HepG2 (cell line): ENCODE measurements around the gene C19orf38. TPM values are rescaled to one million over a fixed set of nuclear protein-coding genes. Genes with fewer than 3 reads are reported as not detected.

Source experiments
- ATAC-seq: fragments of 200-7000 bp; cut with Tn5 transposase; 3 replicates; pipeline ENCODE4 v1.9.1; 2020; ENCODE audit warnings: mild to moderate bottlenecking, moderate library complexity
- BruUV-seq: library from RNA; stranded (reverse); fragments of 400-500 nt; replicated peaks from 2 replicates; lab custom pipeline; 2021; lab: Mats Ljungman, UMichigan
- CTCF ChIA-PET: fragments of 300-600 bp; formaldehyde crosslinking; extraction: SDS; loops from one replicate; lab custom pipeline; 2021; ENCODE audit warnings: low total read pairs, inconsistent platforms, low intra/inter-chr PET ratio; lab: Yijun Ruan, JAX
- POLR2A ChIA-PET: fragments of 350-600 bp; sonication (Branson Sonifier 250); formaldehyde crosslinking; loops from one replicate; lab custom pipeline; 2020; ENCODE audit warnings: antibody characterized with exemption, inconsistent platforms; lab: Yijun Ruan, JAX
- DNase-seq: peaks from one replicate; pipeline ENCODE4 v3.0.0-alpha.2; 2015; ENCODE audit warnings: low spot score
- FAIRE-seq: peaks from 3 replicates; lab custom pipeline; 2011; peaks lifted over from hg19 to GRCh38; lab: Jason Lieb, UNC
- H2AFZ ChIP-seq: one replicate; pipeline ENCODE4 v1.6.1; 2011; ENCODE audit warnings: low read length, inconsistent platforms
- H3K27ac ChIP-seq: fragments of 300-600 bp; 3 replicates; pipeline ENCODE4 v1.8.0; 2011; ENCODE audit warnings: mixed run types, mild to moderate bottlenecking, mixed read lengths, low read length, inconsistent platforms; ENCODE audit not compliant: insufficient read depth; ENCODE audit errors: extremely low read length
- H3K27me3 ChIP-seq, 2 experiments: fragments of 200-600 bp in 1 of 2; 2 replicates in 1 of 2; 3 replicates in 1 of 2; pipeline versions ENCODE4 v1.6.0 to v1.8.0; 2011; ENCODE audit warnings: low read length in 2 of 2, mild to moderate bottlenecking in 2 of 2, moderate library complexity in 2 of 2, inconsistent platforms in 1 of 2; ENCODE audit not compliant: insufficient read depth in 2 of 2, control insufficient read depth in 1 of 2
- H3K36me3 ChIP-seq, 2 experiments: fragments of 200-600 bp in 1 of 2; replicated peaks in 1 of 2; 2 replicates in 1 of 2; 3 replicates in 1 of 2; pipeline versions ENCODE4 v1.5.1 to v1.8.0; 2011; ENCODE audit warnings: low read length in 2 of 2, inconsistent platforms in 1 of 2; ENCODE audit not compliant: insufficient read depth in 2 of 2, control insufficient read depth in 1 of 2
- H3K4me1 ChIP-seq: 2 replicates; pipeline ENCODE4 v1.5.1; 2012; ENCODE audit warnings: low read length, inconsistent platforms; ENCODE audit not compliant: insufficient read depth
- H3K4me2 ChIP-seq: 2 replicates; pipeline ENCODE4 v1.6.0; 2011; ENCODE audit warnings: low read depth, low read length, inconsistent platforms
- H3K4me3 ChIP-seq, 3 experiments: fragments of 200-600 bp in 1 of 3; sonication (generic), shearing (Covaris generic) in 1 of 3; replicated peaks in 1 of 3; 2 replicates each; pipeline ENCODE4 v1.5.1; 2011 to 2016; ENCODE audit warnings: low read length in 3 of 3, inconsistent platforms in 2 of 3, low read depth in 2 of 3, mild to moderate bottlenecking in 2 of 3, control low read depth in 1 of 3, mixed read lengths in 1 of 3; ENCODE audit not compliant: insufficient read depth in 1 of 3
- H3K79me2 ChIP-seq: one replicate; pipeline ENCODE4 v1.6.1; 2011; ENCODE audit warnings: low read length, inconsistent platforms; ENCODE audit not compliant: insufficient read depth
- H3K9ac ChIP-seq: 2 replicates; pipeline ENCODE4 v1.6.0; 2011; ENCODE audit warnings: mild to moderate bottlenecking, low read depth, low read length, inconsistent platforms; ENCODE audit not compliant: insufficient read depth
- H3K9me3 ChIP-seq: 2 replicates; pipeline ENCODE4 v1.5.1; 2012; ENCODE audit warnings: mild to moderate bottlenecking, low read length
- H4K20me1 ChIP-seq: 2 replicates; pipeline ENCODE4 v1.6.0; 2011; ENCODE audit warnings: inconsistent platforms, mild to moderate bottlenecking, low read length, moderate library complexity; ENCODE audit not compliant: insufficient read depth
- AGO2 ChIP-seq: fragments of 200-400 bp; formaldehyde crosslinking; optimal IDR thresholded peaks from 2 replicates; pipeline ENCODE3; 2017; ENCODE audit warnings: mild to moderate bottlenecking, low read depth, low read length, moderate library complexity
- DNMT1 ChIP-seq: sonication (generic); formaldehyde crosslinking; IDR thresholded peaks from 2 replicates; pipeline ENCODE4 v1.5.1; 2020; ENCODE audit warnings: mild to moderate bottlenecking, missing genetic modification reagents
- HCFC1 ChIP-seq: fragments of 150-350 bp; IDR thresholded peaks from 2 replicates; pipeline ENCODE4 v1.6.1; 2014; ENCODE audit warnings: low read depth, low read length
- KMT2A ChIP-seq: sonication (generic); formaldehyde crosslinking; IDR thresholded peaks from 2 replicates; pipeline ENCODE4 v1.4.0; 2020; ENCODE audit warnings: missing genetic modification reagents
- POLR2G ChIP-seq: fragments of 200-400 bp; formaldehyde crosslinking; IDR thresholded peaks from 2 replicates; pipeline ENCODE4 v1.6.1; 2018; ENCODE audit warnings: mild to moderate bottlenecking, low read depth, low read length, moderate library complexity
- RBFOX2 ChIP-seq: fragments of 200-400 bp; formaldehyde crosslinking; IDR thresholded peaks from 2 replicates; pipeline ENCODE4 v1.6.1; 2017; ENCODE audit warnings: low read depth, mild to moderate bottlenecking, low read length
- TARDBP ChIP-seq: sonication (generic); formaldehyde crosslinking; IDR thresholded peaks from 2 replicates; pipeline ENCODE4 v1.8.0; 2022; ENCODE audit warnings: mild to moderate bottlenecking, missing genetic modification reagents
- THAP7 ChIP-seq: sonication (generic); formaldehyde crosslinking; IDR thresholded peaks from 2 replicates; pipeline ENCODE4 v1.8.1; 2023; ENCODE audit warnings: mild to moderate bottlenecking, missing genetic modification reagents
- ZNF530 ChIP-seq: sonication (generic); formaldehyde crosslinking; IDR thresholded peaks from 2 replicates; pipeline ENCODE4 v1.5.0; 2020; ENCODE audit warnings: low read depth, mild to moderate bottlenecking, missing genetic modification reagents
- ZNF841 ChIP-seq: sonication (generic); formaldehyde crosslinking; IDR thresholded peaks from 2 replicates; pipeline ENCODE4 v1.8.1; 2023; ENCODE audit warnings: missing genetic modification reagents, borderline replicate concordance
- ZSCAN12 ChIP-seq: sonication (generic); formaldehyde crosslinking; IDR thresholded peaks from 2 replicates; pipeline ENCODE4 v1.9.0; 2021; ENCODE audit warnings: mild to moderate bottlenecking, missing genetic modification reagents
- WGBS: methylation state at CpG from one replicate; pipeline ENCODE4 v1.1.6; 2017; ENCODE audit warnings: low lambda C conversion rate; 5-methylcytosine and 5-hydroxymethylcytosine counted together
- in situ Hi-C: cut with HindIII; loops from 2 replicates; pipeline ENCODE4 v1.10.0; 2017; ENCODE audit warnings: low pct_unique_long_range_greater_than_20kb; ENCODE audit not compliant: extremely low pct_ligation_motif_present
- intact Hi-C: fragments of 100-400 bp; cut with micrococcal nuclease; formaldehyde crosslinking; loops from one replicate; pipeline ENCODE4 v1.10.0; 2022; ENCODE audit not compliant: unreplicated experiment
- polyA plus RNA-seq, 8 experiments: library from polyadenylated mRNA; depleted of rRNA in 3 of 8; stranded (reverse) in 7 of 8; unstranded in 1 of 8; fragments of >200 nt; fragmentation: Illumina TruSeq in 4 of 8; extraction: Trizol in 4 of 8; gene quantifications; 2 replicates each; pipeline versions ENCODE4 v1.2.1 to v1.2.3, GENCODE V29; 2011 to 2016; ENCODE audit warnings: low read depth in 4 of 8, missing spikeins in 1 of 8, mixed read lengths in 1 of 8; ENCODE audit not compliant: insufficient read depth in 1 of 8
- total RNA-seq, 5 experiments: library from RNA; depleted of rRNA; stranded (reverse); fragments of >200 nt; fragmentation: Illumina TruSeq; extraction: Trizol; gene quantifications; 2 replicates each; pipeline ENCODE4 v1.2.3, GENCODE V29; 2016; ENCODE audit warnings: low read depth in 1 of 5
- TF ChIP-seq, protein P1 (sequence below): sonication (generic); formaldehyde crosslinking; IDR thresholded peaks from 2 replicates; pipeline ENCODE4 v1.4.0; 2020; ENCODE audit warnings: missing genetic modification reagents
- TF ChIP-seq, protein P2 (sequence below): IDR thresholded peaks from 2 replicates; pipeline ENCODE4 v1.6.1; 2016; ENCODE audit warnings: low read depth, control low read depth

C19orf38 gene
- total and polyA plus RNA-seq, 2 of the 13 experiments (the other 11 are each of a cell fraction or from before 2014, with no cell fraction given): 0.11 TPM; not detected in 1

DNA sequence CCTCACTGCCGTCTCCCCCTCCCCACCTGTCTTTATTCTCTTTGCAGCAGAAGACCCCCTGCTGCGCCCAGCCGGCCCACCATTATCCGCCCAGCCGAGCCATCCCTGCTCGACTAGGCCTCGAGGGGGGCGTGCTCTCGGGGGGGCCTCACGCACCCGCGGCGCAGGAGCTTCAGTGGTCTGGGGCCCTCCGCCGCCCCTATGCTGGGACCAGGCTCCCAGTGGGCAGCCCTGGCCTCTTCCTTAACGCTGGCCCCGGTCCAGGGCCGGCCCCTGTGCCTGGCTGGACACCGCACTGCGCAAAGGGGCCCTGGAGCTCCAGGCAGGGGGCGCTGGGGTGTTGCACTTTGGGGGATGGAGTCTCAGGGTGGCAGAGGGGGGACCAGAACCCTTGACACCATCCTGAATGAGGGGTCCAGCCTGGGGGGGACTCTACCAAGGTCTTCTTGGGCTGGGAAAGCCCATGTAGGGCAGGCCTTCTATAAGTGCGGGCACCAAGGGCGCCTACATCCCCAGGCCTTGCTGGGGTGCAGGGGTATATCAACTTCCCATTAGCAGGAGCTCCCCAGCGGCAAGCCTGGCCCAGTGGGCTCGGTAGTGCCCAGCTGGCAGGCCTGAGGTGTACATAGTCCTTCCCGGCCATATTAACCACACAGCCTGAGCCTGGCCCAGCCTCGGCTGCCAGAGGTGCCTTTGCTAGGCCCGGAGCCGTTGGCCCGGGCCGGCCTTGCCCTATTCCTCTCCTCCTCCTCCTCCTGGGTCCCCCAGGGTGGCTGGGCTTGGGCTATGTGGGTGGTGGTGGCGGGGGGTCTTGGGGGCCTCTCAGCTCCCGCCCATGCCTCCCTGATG is 17.1 kb upstream of the C19orf38 start:
- CTCF ChIA-PET: no interaction called here
- Histone ChIP-seq H3K9ac (no peak overlapping the region), H3K27me3 (no peaks in the 10 kb centered on the region), H2AFZ (no peak overlapping the region), H4K20me1 (no peaks in the 10 kb centered on the region), H3K36me3 (peaks cover 14 to 23% of the 10 kb centered on the region in 2 experiments; a peak in 4 of 5 replicates), H3K79me2 (no peaks in the 10 kb centered on the region), H3K27ac (no peak overlapping the region), H3K4me1 (peaks cover 6% of the 10 kb centered on the region; the same call in 1 of the 2 replicates), H3K9me3 (no peaks in the 10 kb centered on the region), H3K4me3 (no peak overlapping the region), H3K4me2 (no peak overlapping the region)
- no TSS peak for BruUV-seq
- DNase-seq (no peak), ATAC-seq (no peak), FAIRE-seq (no peak)
- POLR2A ChIA-PET: no interaction called here
- TF ChIP-seq TARDBP (CRISPR knock-in tag): no peak
- TF ChIP-seq, protein P1, sequence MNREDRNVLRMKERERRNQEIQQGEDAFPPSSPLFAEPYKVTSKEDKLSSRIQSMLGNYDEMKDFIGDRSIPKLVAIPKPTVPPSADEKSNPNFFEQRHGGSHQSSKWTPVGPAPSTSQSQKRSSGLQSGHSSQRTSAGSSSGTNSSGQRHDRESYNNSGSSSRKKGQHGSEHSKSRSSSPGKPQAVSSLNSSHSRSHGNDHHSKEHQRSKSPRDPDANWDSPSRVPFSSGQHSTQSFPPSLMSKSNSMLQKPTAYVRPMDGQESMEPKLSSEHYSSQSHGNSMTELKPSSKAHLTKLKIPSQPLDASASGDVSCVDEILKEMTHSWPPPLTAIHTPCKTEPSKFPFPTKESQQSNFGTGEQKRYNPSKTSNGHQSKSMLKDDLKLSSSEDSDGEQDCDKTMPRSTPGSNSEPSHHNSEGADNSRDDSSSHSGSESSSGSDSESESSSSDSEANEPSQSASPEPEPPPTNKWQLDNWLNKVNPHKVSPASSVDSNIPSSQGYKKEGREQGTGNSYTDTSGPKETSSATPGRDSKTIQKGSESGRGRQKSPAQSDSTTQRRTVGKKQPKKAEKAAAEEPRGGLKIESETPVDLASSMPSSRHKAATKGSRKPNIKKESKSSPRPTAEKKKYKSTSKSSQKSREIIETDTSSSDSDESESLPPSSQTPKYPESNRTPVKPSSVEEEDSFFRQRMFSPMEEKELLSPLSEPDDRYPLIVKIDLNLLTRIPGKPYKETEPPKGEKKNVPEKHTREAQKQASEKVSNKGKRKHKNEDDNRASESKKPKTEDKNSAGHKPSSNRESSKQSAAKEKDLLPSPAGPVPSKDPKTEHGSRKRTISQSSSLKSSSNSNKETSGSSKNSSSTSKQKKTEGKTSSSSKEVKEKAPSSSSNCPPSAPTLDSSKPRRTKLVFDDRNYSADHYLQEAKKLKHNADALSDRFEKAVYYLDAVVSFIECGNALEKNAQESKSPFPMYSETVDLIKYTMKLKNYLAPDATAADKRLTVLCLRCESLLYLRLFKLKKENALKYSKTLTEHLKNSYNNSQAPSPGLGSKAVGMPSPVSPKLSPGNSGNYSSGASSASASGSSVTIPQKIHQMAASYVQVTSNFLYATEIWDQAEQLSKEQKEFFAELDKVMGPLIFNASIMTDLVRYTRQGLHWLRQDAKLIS (CRISPR knock-in tag): no peak
- no peak for TF ChIP-seq THAP7 (CRISPR knock-in tag)
- TF ChIP-seq ZNF530 (CRISPR knock-in tag): no peak
- TF ChIP-seq RBFOX2: peak; percentile 49; the same call in 1 of the 2 replicates
- no peak for TF ChIP-seq DNMT1 (CRISPR knock-in tag)
- no peak for TF ChIP-seq HCFC1
- no peak for TF ChIP-seq ZSCAN12 (CRISPR knock-in tag)
- TF ChIP-seq ZNF841 (CRISPR knock-in tag): no peak
- peak; percentile 9; the same call in 1 of the 2 replicates for TF ChIP-seq POLR2G
- no peak for TF ChIP-seq KMT2A
- TF ChIP-seq, protein P2, sequence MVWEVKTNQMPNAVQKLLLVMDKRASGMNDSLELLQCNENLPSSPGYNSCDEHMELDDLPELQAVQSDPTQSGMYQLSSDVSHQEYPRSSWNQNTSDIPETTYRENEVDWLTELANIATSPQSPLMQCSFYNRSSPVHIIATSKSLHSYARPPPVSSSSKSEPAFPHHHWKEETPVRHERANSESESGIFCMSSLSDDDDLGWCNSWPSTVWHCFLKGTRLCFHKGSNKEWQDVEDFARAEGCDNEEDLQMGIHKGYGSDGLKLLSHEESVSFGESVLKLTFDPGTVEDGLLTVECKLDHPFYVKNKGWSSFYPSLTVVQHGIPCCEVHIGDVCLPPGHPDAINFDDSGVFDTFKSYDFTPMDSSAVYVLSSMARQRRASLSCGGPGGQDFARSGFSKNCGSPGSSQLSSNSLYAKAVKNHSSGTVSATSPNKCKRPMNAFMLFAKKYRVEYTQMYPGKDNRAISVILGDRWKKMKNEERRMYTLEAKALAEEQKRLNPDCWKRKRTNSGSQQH (CRISPR knock-in tag): no peak
- TF ChIP-seq AGO2: peak; percentile 92
- in situ Hi-C loops (no loop called here), intact Hi-C loops (loop anchor here (10.0 kb wide), 1 partner anchor 116 kb away; the partner anchor contains the start of gene DNM2)
- 96% methylated on average over 19 of the region's 33 CpGs for WGBS
